Activated CD8-positive, alpha-beta memory T cell treated with anti-CD3 and anti-CD28 coated beads for 4 hours (primary cell): ENCODE results near the gene SMARCC1.

ENCODE experiments used
- DNase-seq, 2 donors: peaks; one replicate each; pipeline ENCODE4 v3.0.0-alpha.2; 2020; ENCODE audit warnings: low read depth in 2 of 2

The SMARCC1 gene

DNA sequence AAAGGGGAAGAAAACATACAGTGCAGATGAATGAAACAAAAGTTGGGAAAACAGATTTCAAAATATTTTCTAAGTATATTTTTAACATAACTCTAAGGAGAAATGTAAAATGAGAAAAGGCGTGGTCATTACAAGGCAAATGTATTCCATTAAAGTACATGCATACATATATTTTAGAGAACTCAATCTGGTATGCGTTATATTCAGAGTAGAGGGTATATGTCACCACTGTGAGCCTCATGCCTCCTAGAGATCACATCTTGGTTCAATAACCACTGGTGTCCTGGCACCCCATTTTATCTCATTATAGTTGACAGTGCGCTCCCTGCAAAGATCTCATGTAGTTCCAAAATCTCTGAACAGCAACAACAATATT lies 77.5 kb downstream of the SMARCC1 start:
- DNase-seq: no peak

GRCh38 chr3:47701388-47701787 lies 80.3 kb downstream of the SMARCC1 start:
- DNase-seq: no peak

GRCh38 chr3:47692158-47692557 lies 89.5 kb downstream of the SMARCC1 start:
- DNase-seq: no peak

DNA sequence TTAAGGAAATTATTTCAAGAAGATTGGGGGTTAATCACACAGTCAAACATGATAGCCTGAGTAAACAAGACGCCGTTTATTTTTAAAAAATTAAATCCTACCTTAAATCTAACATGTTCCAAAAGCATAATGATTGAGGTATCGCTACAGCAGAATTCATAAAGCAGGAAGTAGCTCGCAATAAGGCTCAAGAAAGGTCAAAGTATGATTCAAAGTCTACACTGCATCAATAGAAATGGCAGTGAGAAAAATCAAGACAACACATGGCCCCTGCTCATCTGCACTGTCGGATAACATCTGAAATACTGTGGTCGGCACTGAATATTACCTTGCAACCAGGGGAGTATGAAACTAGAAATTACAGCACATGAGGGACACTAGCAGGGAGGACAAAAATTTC lies 93.2 kb downstream of the SMARCC1 start:
- no peak for DNase-seq

GRCh38 chr3:47685037-47685436 lies 96.7 kb downstream of the SMARCC1 start:
- DNase-seq: no peak

- DNase-seq: no peak
Measured at GRCh38 chr3:47681016-47681415, 100.7 kb downstream of the SMARCC1 start.

DNA sequence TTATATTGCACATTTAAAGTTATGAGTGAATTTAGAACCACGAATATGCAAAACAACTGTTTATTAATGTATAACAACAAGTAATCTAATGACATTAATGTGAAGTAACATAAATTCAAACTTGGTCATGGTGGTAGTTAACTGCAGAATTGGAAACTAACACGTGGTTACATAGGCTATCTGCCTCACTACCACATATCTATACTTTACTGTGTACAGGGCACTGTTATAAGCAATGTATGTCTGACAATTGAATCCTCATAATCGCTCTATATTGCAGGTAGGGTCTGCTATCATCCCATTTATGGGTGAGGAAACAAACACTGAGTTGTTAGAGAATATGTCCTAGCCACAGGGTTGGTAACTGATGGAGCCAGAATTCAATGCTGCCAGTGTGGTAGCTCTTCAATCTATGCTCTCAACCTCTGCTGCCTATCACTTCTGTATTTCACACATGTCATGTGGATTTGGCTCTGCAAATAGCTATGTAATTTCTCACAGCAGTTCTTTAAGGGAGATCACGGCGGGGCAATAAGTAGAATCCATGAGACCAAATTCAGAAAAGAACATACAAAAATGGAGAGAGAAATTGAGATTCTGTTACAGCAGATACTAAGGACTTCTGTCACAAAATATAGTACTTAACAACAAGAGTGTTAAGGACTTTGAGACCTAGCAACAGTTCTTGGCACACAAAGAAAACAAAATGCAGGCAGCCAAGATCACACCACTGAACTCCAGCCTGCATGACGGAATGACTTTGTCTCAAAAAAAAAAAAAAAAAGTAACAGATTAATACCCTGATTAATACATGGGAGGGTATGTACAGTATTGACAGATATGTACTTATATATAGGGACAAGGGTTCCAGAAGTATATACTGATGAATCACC lies 103.0 kb downstream of the SMARCC1 start:
- no peak for DNase-seq

GRCh38 chr3:47669026-47669749 lies 112.5 kb downstream of the SMARCC1 start:
- no peak for DNase-seq

- no peak for DNase-seq
Measured at GRCh38 chr3:47666118-47666517, 115.6 kb downstream of the SMARCC1 start.

DNA sequence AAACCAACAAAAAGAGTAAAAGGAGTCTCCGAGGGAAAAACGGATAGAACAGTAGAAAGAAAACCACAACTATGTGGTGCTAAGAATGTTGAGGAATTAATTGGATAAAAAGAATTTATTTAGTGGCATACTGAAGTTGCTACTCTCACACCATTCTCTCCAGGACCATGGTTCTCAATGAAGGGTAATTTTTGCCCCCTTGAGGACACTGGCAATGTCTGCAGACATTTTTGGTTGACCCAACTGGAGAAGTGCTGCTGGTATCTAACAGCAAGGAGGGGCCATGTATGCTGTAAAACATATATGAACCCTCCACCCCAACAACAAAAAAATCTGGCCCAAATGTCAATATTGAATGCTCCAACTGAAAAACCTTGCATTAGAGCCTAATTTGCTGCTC lies 117.2 kb downstream of the SMARCC1 start:
- no peak for DNase-seq

GRCh38 chr3:47663630-47664240 lies 118.0 kb downstream of the SMARCC1 start:
- DNase-seq: no peak

DNA sequence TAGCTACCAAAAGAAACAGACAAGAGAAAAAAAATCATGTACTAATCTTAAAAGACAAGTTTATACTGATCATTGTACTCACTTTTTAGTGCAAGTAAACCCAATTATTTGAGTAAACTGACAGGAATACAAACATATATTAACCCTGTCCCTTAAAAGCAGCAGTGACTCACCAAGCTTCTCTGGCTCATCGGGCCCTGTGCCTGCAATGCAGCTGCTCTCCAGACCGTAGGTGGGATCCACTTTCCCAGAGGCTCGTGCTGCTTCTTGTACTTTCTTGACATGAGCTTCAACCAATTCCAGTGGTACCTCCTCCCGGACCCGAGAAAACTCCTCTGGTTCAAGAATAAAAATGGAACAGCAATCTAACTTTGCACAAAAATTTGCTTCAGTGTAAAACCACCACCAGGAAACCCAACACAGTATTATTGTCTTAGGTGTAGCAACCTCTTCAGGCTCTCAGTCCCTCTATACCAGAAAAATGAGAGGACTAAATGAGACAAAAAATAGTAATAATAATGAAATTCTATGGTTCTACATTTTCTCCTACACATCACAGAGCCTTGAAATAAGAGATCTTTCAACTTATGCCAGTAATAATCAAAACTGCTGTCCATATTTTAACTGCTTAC lies 120.5 kb downstream of the SMARCC1 start:
- DNase-seq: no peak

GRCh38 chr3:47658444-47658843 lies 123.2 kb downstream of the SMARCC1 start:
- no peak for DNase-seq

DNA sequence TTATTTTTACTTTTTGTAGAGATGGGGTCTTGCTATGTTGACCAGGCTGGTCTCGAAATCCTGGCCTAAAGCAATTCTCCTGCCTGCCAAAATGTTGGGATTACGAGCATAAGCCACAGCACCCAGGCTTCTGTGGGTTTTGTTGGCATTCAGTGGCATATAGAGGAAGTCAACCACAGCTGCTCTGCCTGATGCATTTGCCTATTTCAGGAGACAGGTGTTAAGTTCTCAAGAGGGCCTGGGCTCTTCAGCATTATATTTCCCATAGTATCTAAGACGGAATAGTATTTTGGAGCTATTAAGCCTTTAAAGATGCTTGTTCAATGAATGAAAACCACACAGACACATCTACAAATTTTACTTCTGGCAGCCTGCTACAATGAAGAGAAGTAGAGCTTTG lies 129.6 kb downstream of the SMARCC1 start:
- no peak for DNase-seq

DNA sequence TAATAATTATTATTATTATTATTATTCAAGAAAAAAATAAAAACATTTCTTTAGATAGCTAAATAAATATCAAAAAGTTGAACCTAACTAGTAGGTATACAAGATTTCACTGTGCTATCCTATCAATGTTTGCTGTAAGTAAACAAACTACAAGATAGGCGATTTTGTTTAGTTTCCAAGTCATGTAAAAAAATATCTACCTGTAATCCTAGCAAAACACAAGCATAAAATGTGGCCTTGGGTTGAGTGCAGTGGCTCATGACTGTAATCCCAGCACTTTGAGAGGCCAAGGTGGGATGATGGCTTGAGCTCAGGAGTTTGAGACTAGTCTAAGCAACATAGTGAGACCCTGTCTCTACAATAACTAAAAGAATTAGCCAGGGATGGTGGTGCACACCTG lies 131.4 kb downstream of the SMARCC1 start:
- DNase-seq: no peak

GRCh38 chr3:47647550-47647949 lies 134.1 kb downstream of the SMARCC1 start:
- DNase-seq: no peak

DNA sequence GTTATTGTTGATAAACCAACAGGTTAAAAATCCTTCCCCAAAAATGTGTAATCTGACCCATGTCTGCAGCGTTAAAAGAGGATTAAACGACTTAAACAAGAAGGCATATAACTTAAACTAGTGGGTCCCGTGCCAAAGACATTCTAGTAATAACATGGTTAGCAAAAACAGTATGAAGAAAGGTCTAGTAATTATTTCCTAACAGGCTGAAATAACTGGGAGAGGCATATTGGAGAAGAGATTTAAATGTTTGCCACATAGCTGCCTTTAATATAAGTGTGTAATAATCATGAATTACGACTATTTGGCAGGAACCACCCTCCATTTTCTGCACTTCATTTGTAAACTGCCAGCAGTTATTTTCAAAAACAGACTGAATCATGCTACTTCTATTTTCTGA lies 135.3 kb downstream of the SMARCC1 start:
- DNase-seq: no peak

DNA sequence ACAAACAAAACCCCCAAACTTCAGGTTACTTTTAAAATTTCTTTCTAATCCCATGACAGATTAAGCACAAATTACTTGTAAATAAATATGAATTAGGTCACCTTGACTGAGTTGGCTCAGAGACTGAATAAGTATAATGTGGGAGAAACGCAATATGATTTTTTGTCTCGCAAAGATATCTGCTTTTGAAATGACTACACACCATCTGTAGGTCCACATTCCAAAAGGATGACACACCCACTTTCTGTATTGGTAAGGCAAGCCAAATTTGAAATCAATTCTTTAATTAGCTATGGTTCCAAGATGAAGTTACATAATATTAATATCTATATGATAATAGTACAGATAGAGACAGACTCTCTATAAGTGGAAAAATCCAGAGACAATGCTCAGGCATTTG lies 136.1 kb downstream of the SMARCC1 start:
- DNase-seq: no peak

DNA sequence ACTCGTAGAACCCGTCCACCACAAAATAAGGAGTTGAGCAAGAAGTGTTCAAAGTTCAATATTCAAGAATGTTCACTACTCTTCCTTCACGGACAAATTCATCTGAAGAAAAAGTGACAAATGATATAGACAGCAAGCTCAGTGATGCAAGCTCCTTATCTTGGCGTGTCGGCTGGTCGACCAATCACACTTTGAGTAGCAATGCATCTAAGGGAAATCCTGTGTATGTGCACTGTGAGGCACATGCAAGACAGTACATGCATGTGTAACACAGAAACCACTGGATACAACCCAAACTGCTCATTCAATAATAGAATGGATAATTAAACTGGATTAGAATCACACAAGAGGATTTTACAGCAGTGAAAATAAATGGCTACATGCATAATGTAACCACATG lies 138.6 kb downstream of the SMARCC1 start:
- no peak for DNase-seq

DNA sequence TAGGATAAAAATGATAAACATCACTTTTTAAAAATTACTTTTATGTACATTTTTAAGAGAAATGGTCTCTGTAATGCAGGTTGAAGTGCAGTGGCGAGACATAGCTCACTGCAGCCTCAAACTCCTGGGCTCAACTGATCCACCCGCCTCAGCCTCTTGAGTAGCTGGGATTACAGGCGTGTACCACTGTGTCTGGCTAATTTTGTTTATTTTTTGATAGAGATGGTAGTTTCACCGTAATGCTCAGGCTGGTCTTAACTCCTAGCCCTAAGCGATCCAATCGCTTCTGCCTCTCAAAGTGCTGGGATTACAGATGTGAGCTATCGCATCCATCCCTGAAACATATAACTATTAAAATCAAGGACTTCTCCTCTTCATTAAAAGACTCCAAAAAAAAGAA lies 140.0 kb downstream of the SMARCC1 start:
- DNase-seq: no peak

GRCh38 chr3:47636921-47637320 lies 144.8 kb downstream of the SMARCC1 start:
- DNase-seq: no peak

DNA sequence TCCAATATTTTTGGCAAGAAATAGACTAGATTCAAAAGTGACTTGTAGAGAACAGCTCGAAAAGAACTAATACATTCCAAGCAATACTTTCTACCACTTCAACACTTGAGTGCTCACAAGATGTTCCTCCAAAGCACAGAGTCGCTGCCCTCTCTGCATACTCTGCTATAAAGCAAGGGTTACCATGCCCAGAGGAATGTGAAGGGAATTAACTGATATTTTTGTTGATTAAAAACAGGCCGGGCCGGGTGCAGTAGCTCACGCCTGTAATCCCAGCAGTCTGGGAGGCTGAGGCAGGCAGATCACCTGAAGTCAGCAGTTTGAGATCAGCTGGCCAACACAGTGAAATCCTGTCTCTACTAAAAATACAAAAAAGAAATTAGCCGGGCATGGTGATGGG lies 145.5 kb downstream of the SMARCC1 start:
- no peak for DNase-seq
